ENCODE data around the gene SETD4.

- TF ChIP-seq CTCF (IDR thresholded peaks at IDR 0.05 in 2 of 3, conservative IDR thresholded peaks at IDR 0.05 in 1 of 3; ENCODE audit: borderline replicate concordance in 1 of 3, insufficient read depth in 1 of 3, low read depth in 2 of 3, low read length in 2 of 3) (no peak), MAX (IDR thresholded peaks at IDR 0.05) (no peak), TCF7L2 (IDR thresholded peaks at IDR 0.05; ENCODE audit: borderline replicate concordance, extremely low read depth, insufficient read depth, insufficient read length) (no peak)
Observed at GRCh38 chr21:36022427-36023091, 37.8 kb downstream of the SETD4 start.
